ENCODE results near the gene CTSH.
"Not testable (repeated sequence)": the region's sequence is repeated elsewhere in the genome, so short reads cannot be mapped to it uniquely, and the experiment has no call there.

The CTSH gene

GRCh38 chr15:78938658-78939488, 6.0 kb downstream of the CTSH start:
- DNase-seq: no peak

- DNase-seq: no peak
These were observed 7.6 kb downstream of the CTSH start for GRCh38 chr15:78937132-78937739.

GRCh38 chr15:78934655-78935023, 10.2 kb downstream of the CTSH start:
- DNase-seq: no peak

- DNase-seq: no peak
These were observed 10.8 kb downstream of the CTSH start for GRCh38 chr15:78933823-78934654.

- DNase-seq: no peak
These were observed 11.5 kb downstream of the CTSH start for GRCh38 chr15:78933187-78933822.

- DNase-seq: no peak
These were observed 12.5 kb downstream of the CTSH start for GRCh38 chr15:78932258-78932808.

DNA sequence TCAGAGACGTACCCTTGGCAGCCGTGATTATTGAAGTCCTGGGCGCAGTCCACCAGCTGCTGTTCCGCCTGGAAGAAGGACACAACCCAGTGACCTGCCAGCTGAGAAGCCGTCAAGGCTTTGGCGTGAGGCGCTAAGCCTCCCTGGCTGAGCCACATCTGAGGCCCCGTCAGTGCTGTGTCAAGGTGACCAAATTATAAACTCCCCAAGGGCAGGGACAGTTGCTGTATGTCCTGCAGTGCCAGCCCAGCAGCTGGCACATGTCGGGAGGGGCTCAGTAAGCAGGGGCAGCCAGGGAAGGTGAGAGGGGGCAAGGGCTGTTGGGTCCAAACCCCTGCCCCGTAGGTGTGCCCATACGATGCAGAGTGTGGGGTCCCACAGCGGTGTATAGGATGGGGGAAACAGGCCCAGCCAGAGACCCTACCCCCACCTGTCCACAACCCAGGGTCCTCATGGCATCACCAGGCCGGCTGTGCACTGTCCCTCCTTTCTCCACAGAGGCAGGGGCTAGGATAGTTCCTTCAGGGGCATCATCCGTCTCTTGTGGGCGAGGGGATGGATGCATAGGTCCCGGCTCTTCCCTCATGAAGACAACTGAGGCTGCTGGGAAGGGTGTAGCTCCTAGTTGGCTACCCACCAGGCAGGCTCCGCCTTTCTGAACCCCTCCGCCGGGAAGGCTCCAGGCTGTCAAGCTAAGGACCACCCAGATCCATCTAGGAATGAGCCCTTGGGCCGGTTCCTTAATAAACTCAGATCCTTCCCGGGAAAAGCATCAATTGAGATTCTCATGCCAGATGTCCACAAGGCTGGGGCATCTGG, 13.2 kb downstream of the CTSH start:
- no peak for DNase-seq

- no peak for DNase-seq
These were observed 14.1 kb downstream of the CTSH start for GRCh38 chr15:78930577-78931388.

- DNase-seq: no peak
These were observed 15.1 kb downstream of the CTSH start for GRCh38 chr15:78929536-78930264.

DNA sequence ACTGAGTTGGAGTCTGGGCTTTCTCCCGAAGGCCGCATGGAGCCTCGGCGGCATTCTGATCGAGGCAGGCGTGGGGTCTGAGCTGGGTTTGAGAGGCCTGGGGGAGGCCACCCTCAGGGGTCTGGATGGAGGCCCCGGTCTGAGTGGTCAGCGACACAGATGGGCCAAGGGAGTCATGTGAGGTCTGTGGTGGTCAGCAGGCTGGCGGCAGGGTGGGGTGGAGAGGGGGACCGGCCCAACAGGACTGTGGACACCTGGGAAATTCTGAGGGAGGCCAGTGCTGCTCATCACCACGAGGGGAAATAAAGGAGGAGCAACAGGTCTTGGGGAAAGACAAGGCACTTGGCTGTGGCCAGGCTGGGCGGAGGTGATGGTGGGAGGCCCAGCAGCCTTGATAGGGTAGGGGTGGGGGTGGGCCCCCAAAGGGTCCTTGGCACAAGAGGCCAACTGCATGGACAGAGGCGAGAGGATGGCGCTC, 16.2 kb downstream of the CTSH start:
- DNase-seq: no peak

GRCh38 chr15:78928176-78928575, 16.7 kb downstream of the CTSH start:
- DNase-seq: not testable (repeated sequence)

GRCh38 chr15:78927077-78927790, 17.6 kb downstream of the CTSH start:
- DNase-seq: no peak

- no peak for DNase-seq
These were observed 18.7 kb downstream of the CTSH start for GRCh38 chr15:78925956-78926743.

- DNase-seq: no peak
These were observed 19.7 kb downstream of the CTSH start for GRCh38 chr15:78925076-78925624.

DNA sequence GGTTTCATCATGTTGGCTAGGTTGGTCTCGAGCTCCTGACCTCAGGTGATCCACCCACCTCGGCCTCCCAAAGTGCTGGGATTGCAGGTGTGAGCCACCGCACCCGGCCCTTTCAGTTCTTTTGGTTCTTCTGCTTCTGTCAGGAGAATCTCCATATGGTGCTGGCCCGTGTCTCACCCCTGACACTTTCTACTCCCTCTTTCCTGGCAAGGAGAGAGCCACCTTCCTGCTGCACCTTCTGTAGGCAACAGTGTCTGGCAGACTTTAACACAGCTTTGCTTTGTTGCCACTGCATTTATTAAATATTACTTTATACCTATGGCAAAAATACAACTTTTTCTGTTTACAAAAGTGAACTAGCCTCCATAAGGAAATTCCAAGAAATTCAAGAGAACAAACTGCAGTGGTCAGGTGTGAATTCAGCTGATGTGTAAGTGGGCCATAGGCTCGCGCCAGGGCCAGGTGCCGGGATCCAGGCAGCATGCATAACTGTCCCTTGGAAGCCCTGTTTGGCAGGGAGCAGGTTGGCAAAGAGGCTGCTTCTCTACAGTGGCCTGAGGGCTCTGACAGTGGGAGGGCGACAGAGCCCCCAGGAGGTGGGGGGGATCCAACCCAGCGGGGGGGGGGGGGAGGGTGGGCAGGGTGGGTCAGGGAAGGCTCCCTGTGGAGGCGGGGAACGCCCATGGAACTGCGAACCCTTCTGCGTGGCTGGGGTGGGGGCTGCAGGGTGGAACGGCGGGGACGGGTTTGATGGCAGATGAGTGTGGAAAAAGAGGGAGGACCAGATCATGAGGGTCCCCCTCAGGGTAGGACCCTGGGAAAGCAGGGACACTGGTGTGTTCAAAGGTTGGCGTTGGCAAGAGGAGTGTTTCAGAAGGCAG, 21.1 kb downstream of the CTSH start:
- DNase-seq: no peak

GRCh38 chr15:78923015-78923414, 21.8 kb downstream of the CTSH start:
- DNase-seq: no peak

DNA sequence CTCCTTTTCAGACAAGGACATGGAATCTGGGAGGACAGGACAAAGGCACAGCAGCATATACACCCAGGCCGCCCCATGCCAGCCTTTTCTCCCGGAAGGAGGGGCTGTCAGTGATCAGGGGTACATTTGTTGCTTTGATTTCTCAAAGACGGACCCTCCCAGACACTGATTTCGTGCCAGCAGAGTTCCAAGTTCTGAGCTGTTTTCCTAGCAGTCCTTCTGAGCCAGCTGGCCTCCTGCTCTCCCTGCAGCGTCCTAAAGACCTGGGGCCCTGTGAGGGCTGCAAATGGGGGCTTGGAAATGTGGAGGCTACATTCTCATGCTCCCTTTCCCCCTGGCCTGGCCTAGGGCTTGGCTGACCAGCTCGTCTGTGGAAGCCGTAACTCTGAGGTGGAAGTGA, 22.3 kb downstream of the CTSH start:
- DNase-seq: no peak

Data from NCI-H2171 treated with DMSO at 0.1 percent for 48 hours (cell line).